NT2/D1 (cell line): ENCODE data around the gene SLC46A3.
A peak's percentile ranks its signal among the peaks of the same experiment; 100 is the strongest.

Experiments
- DNase-seq: peaks from one replicate; pipeline ENCODE4 v3.0.0-alpha.2; 2011; ENCODE audit warnings: low read depth, low spot score
- H3K27me3 ChIP-seq: 2 replicates; pipeline ENCODE4 v1.6.0; 2011; ENCODE audit warnings: mild to moderate bottlenecking; ENCODE audit not compliant: insufficient read length, insufficient read depth
- H3K36me3 ChIP-seq: 2 replicates; pipeline ENCODE4 v1.6.1; 2011; ENCODE audit warnings: mild to moderate bottlenecking, low read length, mixed read lengths; ENCODE audit not compliant: insufficient read depth, insufficient read length
- H3K4me1 ChIP-seq: 2 replicates; pipeline ENCODE4 v1.5.1; 2011; ENCODE audit not compliant: insufficient read depth, insufficient read length
- H3K4me3 ChIP-seq: 2 replicates; pipeline ENCODE4 v1.5.1; 2011; ENCODE audit warnings: low read depth; ENCODE audit not compliant: insufficient read length
- H3K9ac ChIP-seq: 2 replicates; pipeline ENCODE4 v1.6.0; 2011; ENCODE audit warnings: low read depth; ENCODE audit not compliant: insufficient read length
- H3K9me3 ChIP-seq: 2 replicates; pipeline ENCODE4 v1.5.1; 2011; ENCODE audit warnings: mild to moderate bottlenecking, low read length; ENCODE audit not compliant: insufficient read depth
- SUZ12 ChIP-seq: IDR thresholded peaks from 2 replicates; pipeline ENCODE4 v1.6.1; 2011; ENCODE audit not compliant: insufficient read length, insufficient read depth; ENCODE audit errors: extremely low read depth
- YY1 ChIP-seq: IDR thresholded peaks from 2 replicates; pipeline ENCODE4 v1.6.1; 2011; ENCODE audit not compliant: insufficient read length, insufficient read depth
- ZNF274 ChIP-seq: IDR thresholded peaks from 2 replicates; pipeline ENCODE4 v1.6.1; 2011; ENCODE audit warnings: mild to moderate bottlenecking, low read depth, low read length

The SLC46A3 gene

GRCh38 chr13:28718543-28719226 is at the start of gene SLC46A3:
TSS of gene SLC46A3 (minus strand) at chr13:28718970. CDS start at chr13:28717998, 972 bp downstream.
- Histone ChIP-seq H3K4me1 (peaks cover 2% of the 10 kb centered on the region), H3K4me3 (peak within 1 kb of the TSS; percentile 56), H3K27me3 (peaks cover 37% of the 10 kb centered on the region), H3K9ac (peak within 1 kb of the TSS; percentile 71), H3K36me3 (no peaks in the 10 kb centered on the region), H3K9me3 (no peaks in the 10 kb centered on the region)
- peak; percentile 84 for DNase-seq
- TF ChIP-seq SUZ12 (no peak), ZNF274 (no peak), YY1 (no peak)

GRCh38 chr13:28763887-28764286 is 45.1 kb upstream of the SLC46A3 start:
- no peak overlapping the region for H3K9ac ChIP-seq
- H3K9me3 ChIP-seq = peaks cover 7% of the 10 kb centered on the region; the same call in 1 of the 2 replicates
- no peak for TF ChIP-seq YY1
- TF ChIP-seq SUZ12 = no peak
- TF ChIP-seq ZNF274 = no peak
- no peaks in the 10 kb centered on the region for H3K36me3 ChIP-seq
- no peaks in the 10 kb centered on the region for H3K4me1 ChIP-seq
- DNase-seq = no peak
- no peak overlapping the region for H3K4me3 ChIP-seq
- no peaks in the 10 kb centered on the region for H3K27me3 ChIP-seq

- no peak overlapping the region for H3K4me3 ChIP-seq
- H3K4me1 ChIP-seq = no peaks in the 10 kb centered on the region
- no peak overlapping the region for H3K9ac ChIP-seq
- TF ChIP-seq SUZ12 (no peak), ZNF274 (no peak), YY1 (no peak)
- no peak for DNase-seq
- H3K27me3 ChIP-seq = no peaks in the 10 kb centered on the region
- H3K9me3 ChIP-seq = peaks cover 16% of the 10 kb centered on the region; the same call in 1 of the 2 replicates
- no peaks in the 10 kb centered on the region for H3K36me3 ChIP-seq
Observed at GRCh38 chr13:28761586-28761985, 42.8 kb upstream of the SLC46A3 start.

GRCh38 chr13:28755546-28755870 is 36.7 kb upstream of the SLC46A3 start:
- H3K9ac ChIP-seq = no peak overlapping the region
- H3K27me3 ChIP-seq = no peaks in the 10 kb centered on the region
- H3K4me1 ChIP-seq = peaks cover 2% of the 10 kb centered on the region
- H3K36me3 ChIP-seq = no peaks in the 10 kb centered on the region
- no peak for DNase-seq
- H3K4me3 ChIP-seq = no peak overlapping the region
- no peak for TF ChIP-seq ZNF274
- no peak for TF ChIP-seq SUZ12
- no peak for TF ChIP-seq YY1
- H3K9me3 ChIP-seq = peaks cover 33% of the 10 kb centered on the region; the same call in 1 of the 2 replicates

- peaks cover 33% of the 10 kb centered on the region; the same call in 1 of the 2 replicates for H3K9me3 ChIP-seq
- H3K4me3 ChIP-seq = no peak overlapping the region
- H3K27me3 ChIP-seq = no peaks in the 10 kb centered on the region
- no peak for DNase-seq
- H3K4me1 ChIP-seq = peaks cover 2% of the 10 kb centered on the region
- H3K36me3 ChIP-seq = no peaks in the 10 kb centered on the region
- H3K9ac ChIP-seq = no peak overlapping the region
- no peak for TF ChIP-seq YY1
- TF ChIP-seq ZNF274 = no peak
- no peak for TF ChIP-seq SUZ12
Observed at GRCh38 chr13:28754698-28755545, 36.2 kb upstream of the SLC46A3 start.

- peaks cover 26% of the 10 kb centered on the region; the same call in 1 of the 2 replicates for H3K9me3 ChIP-seq
- H3K9ac ChIP-seq = no peak overlapping the region
- peaks cover 2% of the 10 kb centered on the region for H3K4me1 ChIP-seq
- no peaks in the 10 kb centered on the region for H3K36me3 ChIP-seq
- no peak for DNase-seq
- TF ChIP-seq YY1 (no peak), ZNF274 (no peak), SUZ12 (no peak)
- no peak overlapping the region for H3K4me3 ChIP-seq
- no peaks in the 10 kb centered on the region for H3K27me3 ChIP-seq
Observed at GRCh38 chr13:28753946-28754345, 35.2 kb upstream of the SLC46A3 start.
